Islet precursor cell (in vitro differentiated cells): ENCODE results near the gene RTL9.
A peak's percentile ranks its signal among the peaks of the same experiment; 100 is the strongest.
"Not testable (repeated sequence)": the region's sequence is repeated elsewhere in the genome, so short reads cannot be mapped to it uniquely, and the experiment has no call there.

Source experiments
- DNase-seq: peaks from one replicate; pipeline ENCODE4 v3.0.0-alpha.2; 2018

The RTL9 gene

DNA sequence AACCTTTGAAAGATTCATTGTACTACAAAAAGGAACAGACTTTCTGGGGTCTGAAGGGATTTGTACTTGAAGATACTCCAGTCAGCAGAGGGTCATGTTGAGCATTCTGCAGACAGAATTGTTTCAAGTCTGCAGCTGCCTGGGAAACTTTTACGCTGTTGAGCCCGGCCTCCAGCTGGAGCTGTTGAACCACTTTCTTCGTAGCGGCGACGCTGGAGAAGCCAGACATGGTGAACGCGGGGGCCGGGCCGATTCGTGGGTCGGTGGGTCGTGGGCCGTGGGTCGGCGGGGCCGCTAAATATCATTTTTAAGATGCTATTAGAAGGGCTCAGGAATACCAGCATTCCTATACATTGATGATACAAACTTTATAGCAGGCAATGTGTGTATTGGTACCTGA lies 12.0 kb upstream of the RTL9 start:
- peak; percentile 62 for DNase-seq

DNA sequence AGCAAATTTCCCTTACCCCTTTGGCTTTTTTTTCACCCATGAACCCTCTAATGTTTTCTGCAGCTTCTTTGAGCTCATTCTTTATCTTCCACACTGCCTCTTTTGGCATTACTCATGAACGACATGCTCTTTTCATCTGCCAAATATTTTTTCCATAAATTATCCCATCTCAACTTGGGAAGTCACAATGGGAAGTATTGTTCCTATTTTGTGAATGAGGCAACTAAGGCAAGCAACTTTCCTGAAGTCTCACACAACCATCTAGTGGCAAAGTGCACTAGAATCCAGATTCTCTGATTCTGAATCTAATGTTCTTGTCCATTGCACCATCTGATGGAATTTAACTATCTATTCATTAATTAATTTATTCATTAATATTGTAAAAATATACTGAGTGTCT lies 625 bp downstream of the RTL9 start:
- no peak for DNase-seq

DNA sequence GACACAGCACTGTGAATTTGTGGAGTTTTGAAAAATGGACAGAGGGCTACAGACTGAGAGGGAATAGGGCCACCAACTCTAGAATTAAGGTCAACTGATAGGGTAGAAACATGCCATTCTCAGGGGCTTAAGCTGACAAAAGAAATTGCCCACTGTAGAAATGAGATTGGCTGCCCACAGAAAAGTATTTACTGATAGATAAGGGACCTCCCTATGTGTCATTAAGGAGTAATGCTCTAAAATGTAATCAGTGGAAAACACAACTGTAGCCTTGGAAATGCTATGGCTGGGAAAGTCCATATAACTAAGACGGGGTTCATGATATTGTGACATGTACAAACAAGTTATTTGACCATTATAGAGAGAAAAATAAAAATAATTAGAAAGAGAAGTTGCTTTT lies 4.6 kb downstream of the RTL9 start:
- no peak for DNase-seq

DNA sequence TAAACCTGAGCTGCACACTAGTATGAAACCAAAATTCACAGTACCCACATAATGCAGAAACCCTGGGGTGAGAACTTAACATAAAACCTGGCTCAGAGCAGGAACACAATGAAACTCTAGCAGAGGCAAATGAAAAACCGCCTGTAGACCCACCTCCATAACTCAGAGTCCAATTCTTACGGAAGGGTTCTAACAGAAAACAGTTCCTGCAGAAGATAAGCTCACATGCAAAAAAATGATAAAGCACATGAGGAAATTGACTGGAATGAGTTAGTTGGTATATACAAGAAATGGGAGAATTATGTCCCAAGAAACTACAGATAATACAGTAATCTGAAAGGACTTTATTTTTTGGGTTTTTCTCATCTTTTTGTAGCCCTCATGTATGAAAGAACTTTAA lies 14.7 kb downstream of the RTL9 start:
- DNase-seq: no peak

DNA sequence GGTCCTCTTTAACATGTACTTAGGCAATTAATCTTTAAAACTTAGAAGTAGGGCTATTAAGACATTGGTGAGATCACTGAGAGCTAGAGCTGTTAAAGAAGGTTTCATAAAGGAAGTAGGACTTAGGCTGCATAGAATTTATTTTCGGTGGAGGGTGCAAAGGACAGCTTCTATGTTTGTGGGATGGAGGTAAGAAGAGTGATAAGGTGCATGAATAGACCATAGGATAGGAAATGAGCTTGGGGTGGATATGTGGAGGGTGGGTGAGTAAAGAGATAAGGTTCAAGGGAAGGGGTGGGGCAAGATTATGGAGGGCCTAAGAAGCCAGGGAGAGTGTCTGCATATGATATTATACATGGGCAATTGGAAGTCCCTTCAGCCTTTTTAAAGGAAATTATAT lies 15.9 kb downstream of the RTL9 start:
- DNase-seq: no peak

DNA sequence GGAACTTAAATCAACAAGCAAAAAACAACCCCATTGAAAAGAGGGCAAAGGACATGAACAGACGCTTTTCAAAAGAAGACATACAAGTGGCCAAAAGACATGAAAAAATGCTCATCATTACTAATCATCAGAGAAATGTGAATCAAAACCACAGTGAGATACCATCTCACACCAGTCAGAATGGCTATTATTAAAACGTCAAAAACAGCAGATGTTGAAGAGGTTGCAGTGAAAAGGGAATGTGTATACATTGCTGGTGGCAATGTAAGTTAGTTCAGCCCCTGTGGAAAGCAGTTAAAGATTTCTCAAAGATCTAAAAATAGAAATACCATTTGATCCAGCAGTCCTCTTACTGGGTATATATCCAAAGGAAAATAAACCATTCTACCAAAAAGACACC lies 22.6 kb downstream of the RTL9 start:
- DNase-seq: no peak

DNA sequence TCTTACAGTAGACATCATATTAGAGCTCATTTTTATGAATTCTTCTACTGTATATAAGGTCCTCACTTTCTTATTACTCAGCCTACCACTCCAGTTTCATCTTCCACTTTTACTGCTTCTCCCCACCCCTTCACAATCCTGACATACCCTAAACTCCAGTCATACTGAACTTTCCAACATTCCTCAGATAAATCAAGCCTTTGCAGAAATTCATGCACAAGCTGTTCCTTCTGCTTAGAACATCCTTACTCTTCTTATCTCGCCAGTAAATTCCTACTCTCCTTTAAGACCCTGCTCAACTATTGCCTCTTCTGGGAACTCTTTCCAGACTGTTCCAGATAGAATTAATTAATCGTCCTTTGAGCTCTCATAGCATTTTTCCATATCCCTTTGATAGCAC lies 24.8 kb downstream of the RTL9 start:
- no peak for DNase-seq

DNA sequence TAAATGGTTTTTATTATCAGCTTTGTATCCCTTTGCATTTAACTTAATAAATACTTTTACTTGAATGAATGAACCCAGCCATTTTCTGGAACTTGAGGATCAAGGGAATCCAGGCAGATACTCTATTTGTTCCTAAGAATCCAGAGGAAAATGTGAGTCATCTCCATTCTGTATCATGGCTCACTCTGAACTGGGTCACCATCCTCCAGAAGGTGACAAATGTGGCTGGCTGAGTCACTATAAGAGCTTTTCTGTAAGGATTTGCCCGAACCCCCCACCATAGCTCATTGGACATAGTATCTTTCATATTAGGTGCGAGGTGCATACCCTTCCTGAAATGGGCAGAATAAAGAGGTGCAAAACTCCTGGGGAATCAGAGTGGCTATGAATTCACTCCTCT lies 25.8 kb downstream of the RTL9 start:
- DNase-seq: no peak

DNA sequence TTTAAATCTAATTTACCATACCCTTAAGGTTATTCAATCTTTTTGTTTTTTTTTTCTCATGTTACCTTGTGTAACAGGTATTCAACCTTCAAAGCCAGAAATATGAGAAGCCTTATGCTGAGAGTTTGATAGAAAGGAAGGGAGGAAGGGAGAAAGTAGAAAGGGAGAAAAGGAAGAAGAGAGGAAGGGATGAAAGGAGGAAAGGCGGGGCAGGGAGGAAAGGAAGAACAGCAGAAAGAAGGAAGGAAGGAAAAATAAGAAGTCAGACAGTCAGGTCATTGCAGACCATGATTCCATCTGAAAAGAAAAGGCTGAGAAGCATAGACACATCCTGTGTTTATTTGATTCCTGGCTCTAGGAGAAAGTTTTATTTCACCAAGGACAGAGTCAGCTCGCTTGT lies 30.9 kb downstream of the RTL9 start:
- no peak for DNase-seq

DNA sequence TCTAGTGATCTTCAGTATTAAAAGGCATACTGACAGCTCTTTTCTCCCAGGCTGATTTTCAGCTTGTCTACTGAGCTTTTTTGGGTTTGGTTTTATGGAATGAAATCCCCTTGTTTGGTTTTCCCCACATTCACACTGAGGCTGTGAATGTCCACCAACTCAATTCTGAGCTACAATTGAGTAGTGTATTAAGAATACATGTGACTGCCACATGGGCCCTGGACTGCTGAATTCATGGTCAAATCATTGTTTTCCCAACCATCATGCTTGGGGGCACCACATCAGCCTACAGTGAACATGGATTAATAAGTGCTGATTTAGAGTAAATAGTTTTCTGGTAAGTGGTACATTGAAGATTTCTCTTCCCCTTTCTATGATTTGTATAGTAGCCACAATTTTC lies 32.4 kb downstream of the RTL9 start:
- DNase-seq: no peak

DNA sequence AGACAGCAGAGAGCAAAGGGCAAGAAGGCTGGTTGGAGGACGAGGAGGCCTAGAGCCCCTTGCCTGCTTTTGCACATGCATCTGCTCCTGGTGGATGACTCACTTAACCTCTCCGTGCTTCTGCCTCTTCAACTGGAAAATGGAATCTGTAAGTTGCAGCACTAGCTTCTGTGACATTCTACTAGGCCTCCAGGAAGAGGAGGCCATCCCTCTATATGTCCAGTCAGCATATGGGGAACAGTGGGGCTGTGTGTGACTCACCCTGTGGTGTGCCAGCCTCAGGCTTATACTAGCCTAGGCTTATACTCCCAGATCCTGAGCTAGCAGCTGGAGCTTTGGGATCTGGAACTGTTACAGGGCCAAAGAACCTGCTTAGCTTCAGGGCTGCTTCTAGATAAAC lies 36.0 kb downstream of the RTL9 start:
- DNase-seq: peak; percentile 90

DNA sequence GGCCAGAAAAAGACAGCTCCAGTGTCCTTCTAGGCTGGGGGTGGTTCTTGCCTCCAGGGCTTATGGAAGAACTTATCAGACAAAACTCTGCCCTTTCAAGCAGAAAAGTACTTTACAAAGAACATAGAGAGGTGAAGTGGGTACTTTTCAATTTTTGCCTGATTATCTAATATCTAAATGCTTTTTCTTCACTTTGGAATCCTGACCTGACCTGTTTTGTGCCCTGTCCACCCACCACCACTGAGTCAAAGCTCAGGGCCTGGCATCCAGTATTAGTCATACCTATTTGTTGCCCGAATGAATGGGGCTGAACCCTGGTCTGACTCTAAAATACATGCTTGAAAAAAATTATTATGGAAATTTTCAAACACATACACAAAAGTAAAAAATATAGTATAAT lies 37.2 kb downstream of the RTL9 start:
- no peak for DNase-seq

DNA sequence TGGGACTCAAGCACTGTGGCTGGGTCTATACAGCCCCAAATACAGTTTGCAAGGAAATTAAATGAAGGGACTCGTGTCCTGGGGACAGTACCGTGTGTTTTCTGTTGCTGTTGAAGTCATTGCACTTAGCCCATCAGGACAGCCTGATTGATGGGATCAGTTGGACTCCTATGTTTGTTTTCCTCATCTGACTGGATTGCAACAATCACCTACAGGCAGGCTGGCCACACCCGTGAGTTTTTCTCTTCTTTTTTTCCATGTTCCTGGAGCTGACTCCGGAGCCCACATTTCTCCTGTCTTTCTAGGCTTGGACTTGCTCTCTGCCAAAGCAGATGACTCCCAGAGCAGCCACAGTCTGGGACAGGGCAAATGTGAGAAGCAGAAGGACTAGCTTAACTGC lies 38.1 kb downstream of the RTL9 start:
- DNase-seq: no peak

DNA sequence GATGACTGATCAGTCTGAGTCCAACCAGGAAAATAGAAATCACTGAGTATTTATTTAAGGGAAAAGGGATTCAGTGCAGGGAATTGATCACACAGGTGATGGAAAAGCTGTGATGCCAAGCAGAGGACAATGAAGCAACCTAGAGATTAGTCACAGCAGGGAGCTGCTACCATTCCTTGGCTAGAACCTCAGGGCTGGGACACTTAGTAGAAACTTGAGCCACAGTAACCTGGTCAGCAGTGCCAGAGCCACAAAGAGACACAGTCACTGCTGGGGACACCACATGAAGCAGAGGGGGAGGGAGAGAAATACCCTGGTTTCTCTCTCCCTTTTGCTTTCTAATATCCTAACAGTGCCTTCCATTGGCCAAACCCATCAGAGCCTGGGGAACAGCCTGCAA lies 38.7 kb downstream of the RTL9 start:
- DNase-seq: no peak

DNA sequence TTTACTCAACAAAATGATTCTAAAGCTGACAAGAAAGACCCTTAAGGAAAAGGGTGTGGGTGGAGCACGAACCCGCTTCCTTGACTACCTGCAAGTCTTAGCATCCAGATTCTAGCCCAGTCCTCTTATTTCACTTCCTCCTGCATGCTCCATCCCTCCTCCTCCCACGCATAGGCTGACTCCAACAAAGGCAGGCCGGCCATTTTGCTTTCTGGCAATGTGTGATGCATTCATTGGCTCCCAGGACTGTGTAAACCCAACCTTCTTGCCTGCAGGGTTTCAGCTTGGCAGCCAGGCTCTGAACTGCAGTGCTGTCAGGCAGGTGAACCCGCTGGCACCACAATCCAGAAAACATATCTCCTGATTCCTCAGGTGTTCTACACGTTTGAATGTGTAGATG lies 39.3 kb downstream of the RTL9 start:
- no peak for DNase-seq

DNA sequence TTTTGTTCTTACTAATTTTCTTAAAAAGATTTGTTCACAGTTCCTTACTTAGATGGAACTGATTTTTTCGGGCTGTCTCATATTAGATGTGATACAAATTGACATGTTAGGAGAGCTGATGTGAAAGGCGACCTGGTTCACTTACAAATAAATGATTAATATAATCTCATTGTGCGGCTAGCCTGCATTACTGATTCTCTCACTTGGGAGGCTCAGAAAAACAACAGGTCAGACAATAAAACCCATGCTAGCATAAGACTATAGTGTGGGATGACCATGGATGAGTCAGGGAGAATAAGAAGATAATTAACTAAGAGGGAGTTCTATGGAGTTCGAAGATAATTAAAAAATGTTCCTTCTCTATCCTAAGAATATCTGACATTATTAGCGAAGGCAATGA lies 40.8 kb downstream of the RTL9 start:
- DNase-seq: no peak

DNA sequence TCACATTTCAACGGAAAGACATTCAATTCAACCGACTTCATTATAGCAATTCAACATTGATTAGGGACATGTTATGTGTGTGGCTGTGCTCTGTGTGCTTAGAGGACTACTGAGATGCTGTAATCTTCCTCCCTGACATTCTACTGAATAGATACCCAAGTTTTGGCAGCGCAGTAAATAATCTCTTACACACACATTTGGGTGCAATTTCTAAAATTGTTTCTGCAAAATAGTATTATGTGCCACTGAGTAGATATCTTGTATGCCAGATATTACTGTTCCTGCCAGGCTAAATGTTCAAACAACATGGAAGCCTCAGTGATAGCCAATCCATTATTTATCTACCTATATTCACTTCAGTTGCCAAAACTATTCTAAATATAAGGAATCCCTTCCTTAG lies 41.3 kb downstream of the RTL9 start:
- no peak for DNase-seq

DNA sequence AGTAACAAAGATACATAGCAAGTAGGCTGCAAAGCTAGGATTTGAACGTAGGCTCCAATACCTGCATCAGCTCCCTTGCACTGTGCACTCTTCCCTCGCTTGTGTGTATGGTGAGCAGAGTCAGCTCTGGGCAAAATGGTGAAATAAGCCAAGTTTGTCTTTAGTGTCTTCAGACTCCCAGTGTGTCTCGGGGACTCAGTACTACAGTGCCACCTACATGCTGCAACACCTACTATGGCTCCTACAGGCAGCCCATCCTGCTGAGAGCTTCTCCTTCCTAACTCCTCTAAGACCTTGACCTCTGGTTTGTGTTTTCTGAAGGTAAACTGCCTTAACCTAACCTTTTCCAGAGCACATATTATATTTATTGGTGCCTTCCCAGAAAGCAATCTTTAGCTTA lies 42.5 kb downstream of the RTL9 start:
- DNase-seq: no peak

DNA sequence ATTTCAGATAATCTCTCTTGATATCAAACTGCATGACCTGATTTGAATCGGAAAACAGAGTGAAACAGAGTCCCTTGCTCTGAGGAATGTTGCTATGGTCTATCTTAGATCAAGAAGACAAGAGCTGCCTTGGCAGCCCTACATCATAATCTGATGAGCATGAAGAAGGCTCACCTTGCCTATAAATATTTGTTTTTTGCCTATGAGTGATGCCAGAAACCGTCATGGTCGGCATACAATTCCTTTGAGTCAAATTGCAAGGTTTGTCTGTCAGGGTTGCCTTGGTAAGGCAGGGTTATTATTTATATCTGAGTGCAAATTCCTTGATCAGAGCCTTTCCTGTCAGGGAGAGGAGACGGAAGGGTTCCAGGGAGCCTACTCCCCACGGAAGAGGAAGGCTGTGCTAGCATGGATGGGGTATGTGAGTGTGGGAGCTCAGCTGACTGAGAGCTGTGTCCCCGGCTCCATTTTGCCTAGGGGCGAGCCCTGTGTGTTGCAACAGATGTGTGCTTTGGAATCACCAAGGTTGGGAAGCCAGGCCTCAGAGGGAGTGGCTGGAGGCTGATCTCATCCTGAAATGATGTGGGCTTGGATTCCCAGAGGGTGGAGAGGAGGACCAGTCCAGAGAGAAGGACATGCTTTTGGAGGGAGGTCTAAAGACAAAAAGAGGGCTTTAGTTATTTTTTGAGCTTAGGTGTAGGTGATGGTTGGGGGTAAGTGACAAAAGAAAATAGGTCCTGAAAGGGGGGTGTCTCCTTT lies 43.6 kb downstream of the RTL9 start:
- peak; percentile 90 for DNase-seq

DNA sequence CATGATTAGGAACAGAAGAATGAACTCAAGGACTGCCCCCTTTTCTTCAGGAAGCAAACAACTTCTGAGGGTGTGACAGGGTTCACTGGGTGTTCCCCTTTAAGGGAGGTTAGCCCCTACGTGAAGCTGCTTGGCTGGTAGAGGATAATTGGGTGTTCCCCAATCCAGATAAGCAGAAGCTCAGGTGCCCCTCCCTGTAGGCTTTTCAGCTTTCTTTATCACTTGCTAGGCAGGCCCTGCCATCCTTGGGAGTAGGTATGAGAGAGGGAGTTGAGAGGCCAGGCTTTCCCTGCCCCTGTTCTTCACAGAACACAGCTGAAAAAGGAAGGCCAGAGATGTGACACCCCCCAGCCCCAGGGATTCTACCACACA lies 44.2 kb downstream of the RTL9 start:
- no peak for DNase-seq

DNA sequence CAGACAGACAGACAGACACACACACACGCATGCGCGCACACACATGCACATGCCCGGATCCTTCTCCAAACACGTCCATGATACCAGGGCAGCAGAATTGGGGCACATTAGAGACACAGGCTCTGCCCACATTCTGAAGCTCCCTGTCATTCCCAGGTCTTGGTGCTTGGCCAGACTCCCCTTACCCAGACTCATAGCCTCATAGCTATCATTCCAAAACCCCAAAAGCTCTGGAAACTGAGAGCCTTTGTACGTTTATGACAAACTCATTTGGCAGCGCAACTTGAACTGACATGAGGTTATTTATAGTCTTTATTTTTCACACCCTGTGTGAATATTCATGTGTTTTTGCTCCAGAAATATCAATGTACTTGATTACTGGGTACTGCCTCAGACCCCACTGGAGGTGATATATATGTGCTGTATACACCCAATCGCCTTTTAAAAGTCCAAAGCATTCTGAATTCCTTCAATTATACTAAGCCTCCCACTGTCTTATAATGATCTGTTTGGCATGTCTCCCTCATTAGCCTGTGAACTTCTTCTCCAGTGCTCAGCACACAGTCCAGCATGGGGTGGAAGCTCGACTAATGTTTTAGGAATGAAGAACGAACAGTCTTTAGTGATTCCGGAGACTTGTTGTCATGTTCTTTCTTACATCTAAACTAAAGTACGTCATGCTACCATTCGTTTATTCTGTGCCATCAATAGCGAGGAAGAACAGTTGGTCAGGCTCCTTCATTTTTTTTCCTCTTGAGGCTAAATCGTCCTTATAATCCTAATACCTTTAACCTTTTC lies 45.0 kb downstream of the RTL9 start:
- DNase-seq: no peak

DNA sequence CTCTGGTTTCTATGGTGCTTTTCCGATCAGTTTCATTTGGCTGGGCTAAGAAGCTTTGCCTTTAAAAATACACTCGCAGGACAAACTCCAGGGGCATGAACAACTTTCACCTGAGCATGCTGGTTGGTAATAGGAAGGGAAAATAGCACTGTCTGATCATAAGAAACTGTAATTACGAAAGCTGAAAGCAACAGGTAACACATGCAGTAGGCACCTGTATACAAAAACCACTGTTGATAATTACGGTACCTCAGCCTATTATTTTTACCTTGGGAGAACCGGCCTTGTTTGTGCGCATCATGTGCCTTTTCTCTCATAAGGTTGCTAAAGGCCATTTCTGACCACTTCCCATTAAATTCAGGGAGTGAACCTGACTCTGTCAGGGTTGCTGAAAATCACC lies 45.7 kb downstream of the RTL9 start:
- no peak for DNase-seq

DNA sequence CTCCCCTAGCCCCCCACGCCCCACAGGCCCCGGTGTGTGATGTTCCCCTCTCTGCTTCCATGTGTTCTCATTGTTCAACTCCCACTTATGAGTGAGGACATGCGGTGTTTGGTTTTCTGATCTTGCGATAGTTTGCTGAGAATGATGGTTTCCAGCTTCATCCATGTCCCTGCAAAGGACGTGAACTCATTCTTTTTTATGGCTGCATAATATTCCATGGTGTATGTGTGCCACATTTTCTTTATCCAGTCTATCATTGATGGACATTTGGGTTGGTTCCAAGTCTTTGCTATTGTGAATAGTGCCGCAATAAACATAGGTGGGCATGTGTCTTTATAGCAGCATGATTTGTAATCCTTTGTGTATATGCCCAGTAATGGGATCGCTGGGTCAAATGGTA lies 47.6 kb downstream of the RTL9 start:
- not testable (repeated sequence) for DNase-seq

DNA sequence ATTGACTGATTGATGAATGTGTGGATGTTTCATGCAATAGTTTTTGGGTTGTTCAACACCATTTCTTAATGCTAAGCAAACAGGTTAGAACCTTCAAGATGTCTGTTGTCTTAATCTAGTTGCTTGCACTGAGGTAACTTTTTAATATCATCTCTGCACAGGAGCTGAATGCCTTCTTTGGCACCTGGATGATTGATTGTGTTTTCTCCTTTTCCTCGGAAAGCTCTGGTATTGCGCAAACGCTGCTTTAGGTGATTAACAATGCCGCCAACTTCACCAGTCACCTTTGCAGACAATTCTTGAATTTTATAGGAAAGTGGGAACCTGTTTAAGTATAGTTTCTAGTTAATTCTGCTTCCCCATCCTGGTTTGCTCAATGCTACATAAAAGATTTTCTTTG lies 48.2 kb downstream of the RTL9 start:
- DNase-seq: no peak
